M059J (cell line): Measurements from ENCODE around the gene TAC3. TPM values are rescaled to one million over a fixed set of nuclear protein-coding genes. Genes with fewer than 3 reads are reported as not detected.
"Not testable (repeated sequence)": the region's sequence is repeated elsewhere in the genome, so short reads cannot be mapped to it uniquely, and the experiment has no call there.

Experiments
- DNase-seq: peaks from one replicate; pipeline ENCODE4 v3.0.0-alpha.2; 2012; ENCODE audit warnings: low read depth
- total RNA-seq: library from RNA; depleted of rRNA; stranded (reverse); fragments of >200 nt; shearing (Covaris generic); gene quantifications from 2 replicates; pipeline ENCODE4 v1.2.3, GENCODE V29; 2014

Gene TAC3
- total RNA-seq, 1 experiment from 2014 or later = not detected

GRCh38 chr12:57037264-57037663 lies 20.9 kb upstream of the TAC3 start:
- DNase-seq = no peak

DNA sequence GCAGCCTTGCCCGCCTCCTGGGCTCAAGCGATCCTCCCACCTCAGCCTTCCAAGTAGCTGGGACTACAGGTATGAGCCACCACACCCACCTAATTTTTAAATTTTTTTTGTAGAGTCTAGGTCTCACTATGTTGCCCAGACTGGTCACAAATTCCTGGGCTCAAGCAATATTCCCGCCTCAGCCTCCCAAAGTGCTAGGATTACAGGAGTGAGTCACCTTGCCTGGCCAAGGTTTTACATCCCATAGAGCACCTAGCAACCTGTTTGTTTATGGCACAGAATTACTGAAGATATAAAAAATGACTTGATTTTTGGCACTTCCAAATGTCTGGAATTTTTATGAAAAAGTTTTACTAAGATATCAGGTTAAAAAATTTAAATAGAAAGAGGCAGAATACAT lies 17.1 kb upstream of the TAC3 start:
- DNase-seq = peak; percentile 47

DNA sequence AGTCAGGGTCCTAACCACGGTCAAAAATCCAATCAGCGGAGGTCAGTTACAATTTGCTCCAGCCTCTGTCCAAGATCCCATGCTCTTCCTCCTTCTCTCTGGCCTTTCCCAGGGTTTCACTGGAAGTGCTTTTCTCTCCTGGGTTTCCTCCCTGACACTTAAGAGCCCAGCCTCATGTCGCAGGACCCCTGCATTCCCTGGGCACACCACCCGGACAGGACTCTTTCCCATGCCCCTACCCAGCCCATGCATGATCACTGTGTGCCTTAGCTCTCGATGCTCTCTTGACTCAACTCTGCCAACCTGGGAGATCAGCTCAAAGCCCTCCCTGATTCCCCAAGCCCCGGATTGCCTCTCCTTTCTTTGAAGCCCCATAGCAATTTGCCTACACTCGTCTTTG lies 15.5 kb upstream of the TAC3 start:
- no peak for DNase-seq

DNA sequence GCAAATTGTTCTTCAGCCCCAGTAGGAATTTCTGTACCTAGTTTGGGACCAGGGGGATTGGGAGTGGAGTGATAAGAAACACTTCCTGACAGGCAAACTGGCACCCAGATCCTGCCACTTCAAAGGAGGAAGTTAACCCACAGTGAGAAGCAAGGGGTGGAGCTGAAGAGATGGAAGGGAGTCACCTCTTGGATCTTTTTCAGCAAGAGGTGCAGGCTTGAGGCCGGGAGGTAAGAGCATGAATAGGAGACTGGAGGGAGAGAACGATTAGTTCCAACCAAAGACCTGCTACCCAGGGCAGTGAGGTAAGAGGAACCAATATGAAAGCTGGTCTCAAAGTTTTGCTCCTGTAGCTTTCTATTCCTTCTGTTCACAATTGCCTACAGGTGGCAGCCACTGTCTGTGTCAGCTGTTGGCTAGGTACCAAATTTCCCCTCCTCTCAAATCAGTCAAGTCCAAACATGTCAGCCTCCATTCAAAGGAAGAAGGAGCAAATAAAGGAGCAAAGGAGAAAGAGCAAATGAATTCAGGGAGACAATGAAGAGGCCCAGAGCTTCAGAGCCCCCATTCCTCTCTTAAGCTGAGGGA lies 14.9 kb upstream of the TAC3 start:
- no peak for DNase-seq

- no peak for DNase-seq
These were observed 13.1 kb upstream of the TAC3 start for GRCh38 chr12:57029457-57029856.

GRCh38 chr12:57027805-57028153 lies 11.4 kb upstream of the TAC3 start:
- DNase-seq = no peak

DNA sequence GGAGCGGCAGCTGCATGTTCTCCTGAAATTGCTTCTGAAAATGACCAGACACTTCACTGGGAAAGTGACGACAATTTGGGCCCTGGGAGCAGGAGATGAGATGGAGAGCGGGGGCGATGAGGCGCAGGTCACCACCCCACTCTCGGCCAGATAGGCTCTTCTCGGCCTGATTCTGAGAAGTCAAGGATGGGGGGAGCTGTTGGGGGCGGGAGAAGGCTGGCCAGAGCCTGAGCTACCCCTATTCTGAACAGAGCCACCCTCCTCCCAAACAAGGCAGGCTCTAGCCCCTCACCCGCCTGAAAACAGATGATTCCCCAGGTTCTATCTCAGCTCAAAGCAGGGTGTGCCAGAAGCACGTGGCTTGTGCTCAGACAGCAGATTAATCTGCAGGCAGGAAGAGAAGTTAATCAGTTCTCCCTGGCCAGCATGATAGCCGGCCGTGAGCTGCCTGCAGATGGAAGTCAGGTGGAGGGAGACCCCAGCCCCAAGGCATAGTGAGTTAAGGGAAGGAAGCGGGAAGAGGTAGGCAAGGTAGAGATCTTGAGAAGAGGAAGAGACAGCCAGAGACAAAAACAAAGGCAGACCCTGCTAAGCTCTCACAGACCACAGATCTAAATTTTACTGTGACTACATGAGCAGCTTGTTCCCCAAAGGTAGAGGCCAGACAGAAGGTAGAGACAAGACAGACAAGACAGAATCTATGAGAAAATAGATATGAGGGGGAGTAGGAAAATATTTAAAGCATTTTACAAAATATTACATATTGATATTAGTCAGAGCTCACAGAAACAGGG lies 10.9 kb upstream of the TAC3 start:
- DNase-seq = no peak

GRCh38 chr12:57025196-57025595 lies 8.9 kb upstream of the TAC3 start:
- DNase-seq = no peak

- not testable (repeated sequence) for DNase-seq
These were observed 6.0 kb upstream of the TAC3 start for GRCh38 chr12:57022324-57022723.

DNA sequence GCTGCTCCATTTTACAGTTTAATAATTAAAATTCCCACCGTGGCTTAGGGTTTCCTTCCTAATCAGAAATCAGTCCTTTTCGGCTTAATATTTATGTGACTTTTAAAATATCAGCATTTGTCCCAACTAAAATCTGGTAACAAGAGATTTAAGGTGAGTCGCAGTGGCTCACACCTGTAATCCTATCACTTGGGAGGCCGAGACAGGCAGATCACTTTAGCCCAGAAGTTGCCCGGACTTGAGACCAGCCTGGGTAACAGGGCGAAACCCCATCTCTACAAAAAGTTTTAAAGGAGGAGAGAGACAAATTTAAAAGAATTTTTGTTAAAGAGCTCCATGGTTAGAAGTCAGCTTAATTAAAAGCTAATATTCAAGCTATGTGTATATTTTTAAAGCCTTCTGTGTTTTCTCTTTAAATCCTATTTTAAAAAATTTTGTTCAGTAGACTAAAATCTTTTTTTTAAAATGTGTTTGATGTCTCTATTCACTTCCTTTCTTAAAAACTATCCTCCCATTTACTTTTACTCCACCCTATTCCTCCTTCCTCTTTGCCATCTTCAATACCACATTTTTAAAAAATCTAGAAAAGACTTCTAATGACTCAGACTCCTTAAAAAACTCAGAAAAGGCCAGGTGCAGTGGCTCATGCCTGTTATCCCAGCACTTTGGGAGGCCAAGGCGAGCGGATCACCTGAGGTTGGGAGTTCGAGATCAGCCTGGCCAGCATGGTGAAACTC lies 3.8 kb upstream of the TAC3 start:
- DNase-seq = no peak

GRCh38 chr12:57018906-57019305 lies 2.6 kb upstream of the TAC3 start:
- no peak for DNase-seq

DNA sequence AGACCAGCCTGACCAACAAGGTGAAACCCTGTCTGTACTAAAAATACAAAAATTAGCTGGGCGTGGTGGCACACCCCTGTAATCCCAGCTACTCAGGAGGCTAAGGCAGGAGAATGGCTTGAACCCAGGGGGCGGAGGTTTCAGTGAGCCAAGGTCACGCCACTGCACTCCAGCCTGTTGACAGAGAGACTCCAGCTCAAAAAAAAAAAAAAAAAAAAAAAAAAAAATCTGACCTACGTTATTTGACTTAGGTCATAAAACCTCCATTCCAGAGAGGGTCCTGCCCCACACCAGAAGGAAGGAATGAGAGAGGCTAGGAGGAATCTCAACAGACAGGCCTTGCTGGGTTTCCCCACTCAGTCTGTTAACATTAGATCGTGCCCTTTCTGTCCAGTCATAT lies 2.0 kb upstream of the TAC3 start:
- DNase-seq = not testable (repeated sequence)

DNA sequence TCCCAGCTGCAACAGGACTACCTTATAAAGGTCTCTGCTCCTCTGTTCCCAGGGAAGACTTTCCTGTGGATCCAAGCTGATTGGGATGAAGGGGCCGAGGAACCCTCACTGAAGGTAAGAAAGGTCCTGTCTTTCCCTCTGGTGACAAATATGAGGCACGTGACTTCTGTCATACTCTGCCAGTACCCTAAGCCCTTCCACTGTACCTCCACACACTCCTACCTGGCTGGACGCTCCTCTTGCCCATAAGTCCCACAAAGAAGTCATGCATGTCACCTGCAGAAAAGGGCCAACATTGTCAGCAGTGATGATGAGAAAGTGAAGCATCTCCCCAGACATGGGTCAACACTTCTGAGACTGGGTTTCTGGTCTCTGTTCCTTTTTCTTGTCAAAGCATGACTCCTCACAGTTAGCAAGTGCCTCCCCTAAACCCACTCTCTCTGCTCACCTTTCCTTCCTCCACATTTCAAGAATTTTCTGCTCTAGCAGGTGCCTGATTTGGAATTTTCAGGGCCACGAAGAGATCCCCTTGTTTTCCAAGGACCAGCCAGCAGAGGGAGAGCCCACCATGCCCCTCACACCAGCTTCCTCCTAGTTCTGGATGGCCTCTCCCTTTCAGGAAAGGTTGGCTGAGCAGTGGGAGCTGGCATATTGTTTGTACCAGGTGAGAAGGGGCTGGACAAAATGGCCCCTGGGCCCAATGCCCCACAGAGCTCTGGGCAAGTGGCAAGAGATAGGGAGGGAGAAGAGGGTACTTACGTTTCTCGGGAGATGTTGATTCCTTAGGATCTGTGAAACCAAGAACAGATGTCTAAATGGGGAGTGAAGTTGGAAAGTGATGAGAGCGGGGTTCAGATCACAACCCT lies 3.5 kb downstream of the TAC3 start:
- DNase-seq = no peak

DNA sequence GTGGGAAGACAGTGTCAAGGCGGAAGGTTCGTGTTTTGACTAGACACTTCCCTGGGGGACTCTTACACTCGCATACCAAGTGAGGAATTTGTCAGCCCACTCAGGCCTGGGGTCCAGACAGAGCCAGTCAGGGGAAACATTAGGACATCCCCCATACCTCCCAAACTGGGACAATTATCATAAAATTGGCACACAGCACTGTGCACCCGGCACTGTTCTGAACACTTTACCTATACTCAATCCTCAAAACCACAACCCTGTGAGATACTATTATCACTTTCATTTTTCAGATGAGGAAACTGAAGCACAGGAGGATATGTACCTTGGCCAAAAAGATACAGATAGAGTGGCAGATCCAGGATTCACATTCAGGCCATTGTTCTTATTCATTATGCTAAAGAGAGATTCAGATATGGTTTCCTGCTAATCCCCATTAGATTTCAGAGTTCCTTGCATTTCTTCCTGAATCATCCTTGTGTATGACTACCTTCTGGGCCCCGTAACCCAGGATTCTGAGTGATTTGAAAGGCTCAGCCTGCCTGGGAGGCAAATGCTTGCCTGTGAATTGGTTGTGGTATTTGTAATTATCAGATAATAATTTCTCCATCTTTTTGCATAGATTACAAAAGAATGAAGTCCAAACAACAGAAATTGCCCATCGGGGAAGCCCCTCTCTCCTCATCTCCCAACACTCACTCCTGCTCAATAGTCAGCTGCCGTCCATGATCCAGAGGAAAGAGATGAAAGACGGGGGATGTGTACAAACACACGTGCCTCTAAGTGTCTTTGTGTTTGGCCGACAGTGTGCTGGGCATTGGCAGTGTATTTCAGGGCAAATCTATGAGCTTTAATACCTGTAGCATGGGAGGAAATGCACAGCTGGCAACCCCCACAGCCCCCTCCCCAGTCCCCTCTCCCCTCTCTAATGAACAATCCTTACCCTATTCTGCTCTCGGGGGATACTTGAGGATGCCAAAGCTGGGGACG lies 4.6 kb downstream of the TAC3 start:
- DNase-seq = no peak

DNA sequence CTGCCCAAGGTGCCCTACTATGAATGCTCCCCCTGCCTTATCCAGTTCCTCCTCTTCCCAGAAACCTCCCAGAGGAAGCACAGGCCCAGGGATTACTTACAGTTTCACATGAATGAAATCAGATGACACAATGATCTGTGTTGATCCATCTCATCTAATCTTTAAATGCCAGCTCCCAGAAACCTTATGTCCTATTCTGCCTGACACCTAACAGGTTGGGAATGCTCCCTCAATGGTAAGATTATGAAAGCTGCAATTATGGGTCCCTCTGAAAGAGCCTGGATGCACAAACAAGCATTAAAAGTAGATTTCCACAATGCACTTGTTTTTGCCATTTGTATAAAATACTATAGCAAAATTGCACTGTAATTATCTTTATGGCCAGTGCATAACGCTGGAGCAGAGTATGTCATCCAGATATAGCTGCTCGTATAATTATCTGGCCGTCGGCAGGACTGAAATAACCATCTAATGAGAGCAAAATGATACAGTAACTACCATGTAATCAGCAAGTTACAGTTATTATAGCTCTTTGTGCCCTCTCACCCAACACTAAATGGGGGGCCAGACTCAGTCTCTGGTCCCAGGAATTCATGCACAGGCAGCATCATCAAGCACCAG lies 5.6 kb downstream of the TAC3 start:
- no peak for DNase-seq

DNA sequence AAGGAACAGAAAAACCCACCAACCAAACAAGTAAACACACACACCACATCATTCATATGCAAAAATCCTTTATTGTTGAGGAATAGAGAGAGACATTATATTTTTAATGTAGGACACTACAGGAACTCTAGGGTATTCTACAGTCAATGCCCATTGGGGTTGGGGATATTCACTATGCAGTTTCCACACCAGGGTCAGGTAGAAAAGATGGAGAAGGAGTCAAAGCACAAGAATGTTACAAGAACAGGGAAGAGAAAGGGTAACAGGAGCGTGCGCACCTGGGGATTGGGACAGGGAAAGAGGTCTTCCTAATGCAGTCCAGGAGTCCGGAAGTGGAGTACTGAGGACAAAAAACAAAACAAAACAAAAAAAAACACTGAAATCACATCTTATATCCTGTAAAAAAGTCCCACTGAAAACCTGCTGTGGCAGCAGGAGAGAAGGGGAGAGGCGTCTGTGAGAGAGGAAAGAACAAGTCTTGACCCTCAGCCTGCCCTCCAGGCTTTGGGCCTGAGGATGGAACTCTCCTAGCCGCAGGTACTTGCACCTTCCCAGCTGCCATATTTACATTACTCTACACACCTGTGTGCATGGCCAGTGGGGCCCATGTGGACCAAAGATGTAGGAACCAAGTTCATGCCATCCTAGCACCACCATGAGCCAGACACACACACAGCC lies 6.2 kb downstream of the TAC3 start:
- no peak for DNase-seq

GRCh38 chr12:57008178-57008577 lies 8.2 kb downstream of the TAC3 start:
- peak; percentile 67 for DNase-seq

GRCh38 chr12:57006809-57007475 lies 9.4 kb downstream of the TAC3 start:
- no peak for DNase-seq
